Esophagus muscularis mucosa (tissue), 4 donors: Measurements from ENCODE around the gene POLR3E.

Experiments
- CTCF ChIP-seq, 3 experiments: fragments of 200-600 bp in 2 of 3; fragments of 450-650 bp in 1 of 3; sonication (generic) in 2 of 3; IDR thresholded peaks; one replicate each; pipeline ENCODE4 v1.5.1; 2017 to 2019; ENCODE audit warnings: antibody characterized with exemption in 3 of 3, mild to moderate bottlenecking in 2 of 3, moderate library complexity in 1 of 3
- EP300 ChIP-seq: sonication (generic); formaldehyde crosslinking; IDR thresholded peaks from one replicate; pipeline ENCODE4 v1.6.1; 2017; ENCODE audit warnings: antibody characterized with exemption
- POLR2A ChIP-seq: fragments of 450-650 bp; IDR thresholded peaks from one replicate; pipeline ENCODE4 v1.6.1; 2017; ENCODE audit warnings: antibody characterized with exemption, moderate library complexity, mild to moderate bottlenecking, low read depth
- POLR2AphosphoS5 ChIP-seq, 2 donors: sonication (generic); formaldehyde crosslinking; IDR thresholded peaks; one replicate each; pipeline ENCODE4 v1.6.1; 2017; ENCODE audit warnings: antibody characterized with exemption in 2 of 2

GRCh38 chr16:22262460-22262859, 34.7 kb upstream of the POLR3E start:
- no peak for TF ChIP-seq CTCF (IDR thresholded peaks at IDR 0.05)
- no peak for TF ChIP-seq POLR2AphosphoS5 (IDR thresholded peaks at IDR 0.05)
- TF ChIP-seq POLR2A: no peak
- no peak for TF ChIP-seq EP300
